HepG2 (cell line): Measurements from ENCODE around the gene RNASE7. TPM values are rescaled to one million over a fixed set of nuclear protein-coding genes. Genes with fewer than 3 reads are reported as not detected.

ENCODE experiments used
- ATF7-NPFF ChIP-seq: sonication (generic); formaldehyde crosslinking; IDR thresholded peaks from 2 replicates; pipeline ENCODE4 v1.8.1; 2023; ENCODE audit warnings: mild to moderate bottlenecking, low read depth, missing genetic modification reagents, moderate library complexity
- EEA1 ChIP-seq: sonication (generic); formaldehyde crosslinking; IDR thresholded peaks from 2 replicates; pipeline ENCODE4 v1.5.1; 2020; ENCODE audit warnings: mild to moderate bottlenecking, missing genetic modification reagents, borderline replicate concordance
- GTF3A ChIP-seq: sonication (generic); formaldehyde crosslinking; conservative IDR thresholded peaks from 2 replicates; pipeline ENCODE4 v1.4.0; 2020; ENCODE audit warnings: mild to moderate bottlenecking, missing genetic modification reagents
- KDM6A ChIP-seq: IDR thresholded peaks from 2 replicates; pipeline ENCODE4 v1.6.1; 2016; ENCODE audit warnings: low read depth
- MYC ChIP-seq: sonication (generic); formaldehyde crosslinking; IDR thresholded peaks from 2 replicates; pipeline ENCODE4 v1.9.0; 2021; ENCODE audit warnings: missing genetic modification reagents, borderline replicate concordance
- PCBP2 ChIP-seq: fragments of 200-400 bp; formaldehyde crosslinking; optimal IDR thresholded peaks from 2 replicates; pipeline ENCODE3; 2018; ENCODE audit warnings: low read length, low read depth; ENCODE audit not compliant: poor library complexity, severe bottlenecking
- SIN3B ChIP-seq: fragments of 150-350 bp; IDR thresholded peaks from 2 replicates; pipeline ENCODE4 v1.6.1; 2014; ENCODE audit warnings: low read length
- SRY ChIP-seq: sonication (generic); formaldehyde crosslinking; IDR thresholded peaks from 2 replicates; pipeline ENCODE4 v1.8.0; 2022; ENCODE audit warnings: mild to moderate bottlenecking, missing genetic modification reagents
- ZBTB42 ChIP-seq: sonication (generic); formaldehyde crosslinking; IDR thresholded peaks from 2 replicates; pipeline ENCODE4 v1.5.0; 2020; ENCODE audit warnings: mild to moderate bottlenecking, missing genetic modification reagents
- ZNF354B ChIP-seq: sonication (generic); formaldehyde crosslinking; IDR thresholded peaks from 2 replicates; pipeline ENCODE4 v1.8.0; 2022; ENCODE audit warnings: mild to moderate bottlenecking, missing genetic modification reagents
- ZNF556 ChIP-seq: sonication (generic); formaldehyde crosslinking; IDR thresholded peaks from 2 replicates; pipeline ENCODE4 v1.4.0; 2020; ENCODE audit warnings: mild to moderate bottlenecking, missing genetic modification reagents, borderline replicate concordance
- polyA plus RNA-seq, 8 experiments: library from polyadenylated mRNA; depleted of rRNA in 3 of 8; stranded (reverse) in 7 of 8; unstranded in 1 of 8; fragments of >200 nt; fragmentation: Illumina TruSeq in 4 of 8; extraction: Trizol in 4 of 8; gene quantifications; 2 replicates each; pipeline versions ENCODE4 v1.2.1 to v1.2.3, GENCODE V29; 2011 to 2016; ENCODE audit warnings: low read depth in 4 of 8, missing spikeins in 1 of 8, mixed read lengths in 1 of 8; ENCODE audit not compliant: insufficient read depth in 1 of 8
- total RNA-seq, 5 experiments: library from RNA; depleted of rRNA; stranded (reverse); fragments of >200 nt; fragmentation: Illumina TruSeq; extraction: Trizol; gene quantifications; 2 replicates each; pipeline ENCODE4 v1.2.3, GENCODE V29; 2016; ENCODE audit warnings: low read depth in 1 of 5
- TF ChIP-seq, protein P1 (sequence below): IDR thresholded peaks from 2 replicates; pipeline ENCODE4 v1.6.1; 2012; ENCODE audit warnings: low read depth, low read length, improper control_type of control experiment
- TF ChIP-seq, protein P2 (sequence below): sonication (generic); formaldehyde crosslinking; IDR thresholded peaks from 2 replicates; pipeline ENCODE4 v1.4.0; 2020; ENCODE audit warnings: missing genetic modification reagents; ENCODE audit errors: not compliant biosample characterization
- TF ChIP-seq, protein P3 (sequence below): IDR thresholded peaks from 2 replicates; pipeline ENCODE4 v1.6.1; 2016; ENCODE audit warnings: low read depth, borderline replicate concordance
- TF ChIP-seq, protein P4 (sequence below): sonication (generic); formaldehyde crosslinking; IDR thresholded peaks from 2 replicates; pipeline ENCODE4 v1.9.0; 2021; ENCODE audit warnings: mild to moderate bottlenecking, missing genetic modification reagents
- TF ChIP-seq, protein P5 (sequence below): sonication (generic); formaldehyde crosslinking; IDR thresholded peaks from 2 replicates; pipeline ENCODE4 v1.8.1; 2023; ENCODE audit warnings: mild to moderate bottlenecking, missing genetic modification reagents
- TF ChIP-seq, protein P6 (sequence below): sonication (generic); formaldehyde crosslinking; IDR thresholded peaks from 2 replicates; pipeline ENCODE4 v1.8.1; 2023; ENCODE audit warnings: missing genetic modification reagents, mild to moderate bottlenecking, borderline replicate concordance
- TF ChIP-seq, protein P7 (sequence below): IDR thresholded peaks from 2 replicates; pipeline ENCODE4 v1.6.1; 2016

The RNASE7 gene
- total and polyA plus RNA-seq, 2 of the 13 experiments (the other 11 are each of a cell fraction or from before 2014, with no cell fraction given): 0.04 TPM; not detected in 1

DNA sequence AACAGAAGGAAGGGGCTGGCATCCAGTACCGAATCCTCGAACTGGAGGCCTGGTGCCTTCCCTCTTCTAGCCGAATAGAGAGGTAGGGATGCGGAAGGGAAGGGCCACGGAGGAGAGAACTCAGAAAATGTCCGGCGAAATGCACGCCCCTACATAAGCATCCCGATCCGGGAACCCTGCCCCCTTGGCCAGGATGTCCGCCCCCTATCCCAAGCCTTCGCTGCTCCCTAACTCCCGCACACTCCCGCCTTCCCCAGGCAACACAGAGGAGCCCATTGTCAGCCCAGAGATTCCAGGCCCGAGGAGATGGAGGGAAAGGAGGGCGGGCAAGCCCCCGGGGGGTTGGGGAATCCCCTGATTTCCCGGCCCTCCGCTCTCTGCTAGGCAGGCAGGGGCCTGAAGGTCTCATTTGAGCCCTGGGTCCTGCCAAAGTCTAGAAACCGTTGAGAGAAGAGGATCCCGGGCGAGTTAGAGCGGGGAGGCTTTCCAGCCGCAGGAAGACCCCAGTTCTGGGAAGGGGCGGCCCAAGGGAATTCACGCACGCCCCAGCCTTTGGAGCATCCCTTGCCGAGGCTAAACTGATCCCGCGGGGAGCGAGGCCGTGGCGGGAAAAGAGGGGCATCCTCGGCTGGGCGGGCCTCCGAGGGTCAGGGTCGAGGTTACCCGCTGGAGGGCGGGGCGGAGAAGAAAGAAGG, 27.4 kb downstream of the RNASE7 start (continued):
- TF ChIP-seq, protein P1, sequence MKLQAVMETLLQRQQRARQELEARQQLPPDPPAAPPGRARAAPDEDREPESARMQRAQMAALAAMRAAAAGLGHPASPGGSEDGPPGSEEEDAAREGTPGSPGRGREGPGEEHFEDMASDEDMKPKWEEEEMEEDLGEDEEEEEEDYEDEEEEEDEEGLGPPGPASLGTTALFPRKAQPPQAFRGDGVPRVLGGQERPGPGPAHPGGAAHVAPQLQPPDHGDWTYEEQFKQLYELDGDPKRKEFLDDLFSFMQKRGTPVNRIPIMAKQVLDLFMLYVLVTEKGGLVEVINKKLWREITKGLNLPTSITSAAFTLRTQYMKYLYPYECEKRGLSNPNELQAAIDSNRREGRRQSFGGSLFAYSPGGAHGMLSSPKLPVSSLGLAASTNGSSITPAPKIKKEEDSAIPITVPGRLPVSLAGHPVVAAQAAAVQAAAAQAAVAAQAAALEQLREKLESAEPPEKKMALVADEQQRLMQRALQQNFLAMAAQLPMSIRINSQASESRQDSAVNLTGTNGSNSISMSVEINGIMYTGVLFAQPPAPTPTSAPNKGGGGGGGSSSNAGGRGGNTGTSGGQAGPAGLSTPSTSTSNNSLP: no peak
- TF ChIP-seq, protein P2, sequence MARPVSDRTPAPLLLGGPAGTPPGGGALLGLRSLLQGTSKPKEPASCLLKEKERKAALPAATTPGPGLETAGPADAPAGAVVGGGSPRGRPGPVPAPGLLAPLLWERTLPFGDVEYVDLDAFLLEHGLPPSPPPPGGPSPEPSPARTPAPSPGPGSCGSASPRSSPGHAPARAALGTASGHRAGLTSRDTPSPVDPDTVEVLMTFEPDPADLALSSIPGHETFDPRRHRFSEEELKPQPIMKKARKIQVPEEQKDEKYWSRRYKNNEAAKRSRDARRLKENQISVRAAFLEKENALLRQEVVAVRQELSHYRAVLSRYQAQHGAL (CRISPR knock-in tag): no peak
- TF ChIP-seq KDM6A (CRISPR knock-in tag): no peak
- TF ChIP-seq, protein P3, sequence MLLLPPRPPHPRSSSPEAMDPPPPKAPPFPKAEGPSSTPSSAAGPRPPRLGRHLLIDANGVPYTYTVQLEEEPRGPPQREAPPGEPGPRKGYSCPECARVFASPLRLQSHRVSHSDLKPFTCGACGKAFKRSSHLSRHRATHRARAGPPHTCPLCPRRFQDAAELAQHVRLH (CRISPR knock-in tag): no peak
- TF ChIP-seq, protein P4, sequence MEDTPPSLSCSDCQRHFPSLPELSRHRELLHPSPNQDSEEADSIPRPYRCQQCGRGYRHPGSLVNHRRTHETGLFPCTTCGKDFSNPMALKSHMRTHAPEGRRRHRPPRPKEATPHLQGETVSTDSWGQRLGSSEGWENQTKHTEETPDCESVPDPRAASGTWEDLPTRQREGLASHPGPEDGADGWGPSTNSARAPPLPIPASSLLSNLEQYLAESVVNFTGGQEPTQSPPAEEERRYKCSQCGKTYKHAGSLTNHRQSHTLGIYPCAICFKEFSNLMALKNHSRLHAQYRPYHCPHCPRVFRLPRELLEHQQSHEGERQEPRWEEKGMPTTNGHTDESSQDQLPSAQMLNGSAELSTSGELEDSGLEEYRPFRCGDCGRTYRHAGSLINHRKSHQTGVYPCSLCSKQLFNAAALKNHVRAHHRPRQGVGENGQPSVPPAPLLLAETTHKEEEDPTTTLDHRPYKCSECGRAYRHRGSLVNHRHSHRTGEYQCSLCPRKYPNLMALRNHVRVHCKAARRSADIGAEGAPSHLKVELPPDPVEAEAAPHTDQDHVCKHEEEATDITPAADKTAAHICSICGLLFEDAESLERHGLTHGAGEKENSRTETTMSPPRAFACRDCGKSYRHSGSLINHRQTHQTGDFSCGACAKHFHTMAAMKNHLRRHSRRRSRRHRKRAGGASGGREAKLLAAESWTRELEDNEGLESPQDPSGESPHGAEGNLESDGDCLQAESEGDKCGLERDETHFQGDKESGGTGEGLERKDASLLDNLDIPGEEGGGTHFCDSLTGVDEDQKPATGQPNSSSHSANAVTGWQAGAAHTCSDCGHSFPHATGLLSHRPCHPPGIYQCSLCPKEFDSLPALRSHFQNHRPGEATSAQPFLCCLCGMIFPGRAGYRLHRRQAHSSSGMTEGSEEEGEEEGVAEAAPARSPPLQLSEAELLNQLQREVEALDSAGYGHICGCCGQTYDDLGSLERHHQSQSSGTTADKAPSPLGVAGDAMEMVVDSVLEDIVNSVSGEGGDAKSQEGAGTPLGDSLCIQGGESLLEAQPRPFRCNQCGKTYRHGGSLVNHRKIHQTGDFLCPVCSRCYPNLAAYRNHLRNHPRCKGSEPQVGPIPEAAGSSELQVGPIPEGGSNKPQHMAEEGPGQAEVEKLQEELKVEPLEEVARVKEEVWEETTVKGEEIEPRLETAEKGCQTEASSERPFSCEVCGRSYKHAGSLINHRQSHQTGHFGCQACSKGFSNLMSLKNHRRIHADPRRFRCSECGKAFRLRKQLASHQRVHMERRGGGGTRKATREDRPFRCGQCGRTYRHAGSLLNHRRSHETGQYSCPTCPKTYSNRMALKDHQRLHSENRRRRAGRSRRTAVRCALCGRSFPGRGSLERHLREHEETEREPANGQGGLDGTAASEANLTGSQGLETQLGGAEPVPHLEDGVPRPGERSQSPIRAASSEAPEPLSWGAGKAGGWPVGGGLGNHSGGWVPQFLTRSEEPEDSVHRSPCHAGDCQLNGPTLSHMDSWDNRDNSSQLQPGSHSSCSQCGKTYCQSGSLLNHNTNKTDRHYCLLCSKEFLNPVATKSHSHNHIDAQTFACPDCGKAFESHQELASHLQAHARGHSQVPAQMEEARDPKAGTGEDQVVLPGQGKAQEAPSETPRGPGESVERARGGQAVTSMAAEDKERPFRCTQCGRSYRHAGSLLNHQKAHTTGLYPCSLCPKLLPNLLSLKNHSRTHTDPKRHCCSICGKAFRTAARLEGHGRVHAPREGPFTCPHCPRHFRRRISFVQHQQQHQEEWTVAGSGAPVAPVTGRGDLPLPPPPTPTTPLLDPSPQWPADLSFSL (CRISPR knock-in tag): no peak
- TF ChIP-seq, protein P5, sequence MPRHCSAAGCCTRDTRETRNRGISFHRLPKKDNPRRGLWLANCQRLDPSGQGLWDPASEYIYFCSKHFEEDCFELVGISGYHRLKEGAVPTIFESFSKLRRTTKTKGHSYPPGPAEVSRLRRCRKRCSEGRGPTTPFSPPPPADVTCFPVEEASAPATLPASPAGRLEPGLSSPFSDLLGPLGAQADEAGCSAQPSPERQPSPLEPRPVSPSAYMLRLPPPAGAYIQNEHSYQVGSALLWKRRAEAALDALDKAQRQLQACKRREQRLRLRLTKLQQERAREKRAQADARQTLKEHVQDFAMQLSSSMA (CRISPR knock-in tag): peak; percentile 76; the same call in 1 of the 2 replicates
- TF ChIP-seq, protein P6, sequence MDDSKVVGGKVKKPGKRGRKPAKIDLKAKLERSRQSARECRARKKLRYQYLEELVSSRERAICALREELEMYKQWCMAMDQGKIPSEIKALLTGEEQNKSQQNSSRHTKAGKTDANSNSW: no peak
- TF ChIP-seq ZNF354B (CRISPR knock-in tag): no peak; the same call in 1 of the 2 replicates
- no peak for TF ChIP-seq SIN3B
- TF ChIP-seq GTF3A: no peak
- TF ChIP-seq ZNF556 (CRISPR knock-in tag): peak; percentile 55; the same call in 1 of the 2 replicates
- TF ChIP-seq, protein P7, sequence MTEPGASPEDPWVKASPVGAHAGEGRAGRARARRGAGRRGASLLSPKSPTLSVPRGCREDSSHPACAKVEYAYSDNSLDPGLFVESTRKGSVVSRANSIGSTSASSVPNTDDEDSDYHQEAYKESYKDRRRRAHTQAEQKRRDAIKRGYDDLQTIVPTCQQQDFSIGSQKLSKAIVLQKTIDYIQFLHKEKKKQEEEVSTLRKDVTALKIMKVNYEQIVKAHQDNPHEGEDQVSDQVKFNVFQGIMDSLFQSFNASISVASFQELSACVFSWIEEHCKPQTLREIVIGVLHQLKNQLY: no peak
- peak; percentile 34; the same call in 1 of the 2 replicates for TF ChIP-seq MYC
- TF ChIP-seq ZBTB42 (CRISPR knock-in tag): no peak
- no peak for TF ChIP-seq EEA1 (CRISPR knock-in tag)
- TF ChIP-seq SRY (CRISPR knock-in tag): 0 out of 2 replicates have a peak, but pooled peaks have one; percentile 49
- TF ChIP-seq ATF7-NPFF (CRISPR knock-in tag): no peak; the same call in 1 of the 2 replicates
- peak; percentile 44 for TF ChIP-seq PCBP2
